SKM-1 treated with dmso at 0.1 percent for 144 hours (cell line): Measurements from ENCODE around the gene GRM1.

Experiments used
- DNase-seq: peaks from one replicate; lab custom pipeline; 2025; ENCODE audit not compliant: unreplicated experiment; lab: John Stamatoyannopoulos, UW

The GRM1 gene

DNA sequence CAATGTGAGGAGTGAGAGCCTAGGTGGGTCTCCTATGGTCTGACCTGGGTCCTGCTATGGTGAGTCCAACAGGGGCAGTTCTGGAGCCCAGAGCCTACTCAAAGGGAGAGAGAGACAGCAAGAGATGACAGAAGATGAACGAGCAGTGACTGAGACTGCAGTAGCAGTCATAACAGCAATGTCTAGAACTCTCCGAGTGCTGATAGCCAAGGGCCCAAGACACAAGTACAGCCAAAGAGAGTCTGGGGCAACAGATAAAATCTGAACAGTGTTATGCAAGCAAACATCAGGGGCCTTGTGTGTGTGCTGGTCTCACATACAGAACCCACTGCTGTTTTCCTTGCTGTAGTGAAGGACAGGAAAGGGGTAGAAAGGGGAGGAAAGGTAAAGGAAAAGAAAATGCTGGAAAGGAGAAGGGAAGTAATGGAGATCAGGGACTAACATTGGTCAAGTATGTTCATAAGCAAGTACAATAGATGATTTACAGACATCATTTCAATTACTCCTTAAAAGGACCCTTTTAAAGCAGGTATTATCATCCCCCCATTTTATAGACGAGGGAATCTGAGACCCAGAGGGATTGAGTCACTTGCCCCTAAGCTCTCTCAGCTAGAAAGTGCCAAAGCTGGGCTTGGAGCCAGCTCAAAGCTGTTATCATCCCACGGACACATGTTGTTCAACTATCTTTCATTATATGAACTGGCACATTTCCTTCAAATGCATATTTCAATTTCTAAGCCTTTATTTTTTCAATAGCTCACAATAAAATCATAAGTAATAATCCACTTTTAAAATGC lies 332.5 kb downstream of the GRM1 start:
- DNase-seq = no peak

DNA sequence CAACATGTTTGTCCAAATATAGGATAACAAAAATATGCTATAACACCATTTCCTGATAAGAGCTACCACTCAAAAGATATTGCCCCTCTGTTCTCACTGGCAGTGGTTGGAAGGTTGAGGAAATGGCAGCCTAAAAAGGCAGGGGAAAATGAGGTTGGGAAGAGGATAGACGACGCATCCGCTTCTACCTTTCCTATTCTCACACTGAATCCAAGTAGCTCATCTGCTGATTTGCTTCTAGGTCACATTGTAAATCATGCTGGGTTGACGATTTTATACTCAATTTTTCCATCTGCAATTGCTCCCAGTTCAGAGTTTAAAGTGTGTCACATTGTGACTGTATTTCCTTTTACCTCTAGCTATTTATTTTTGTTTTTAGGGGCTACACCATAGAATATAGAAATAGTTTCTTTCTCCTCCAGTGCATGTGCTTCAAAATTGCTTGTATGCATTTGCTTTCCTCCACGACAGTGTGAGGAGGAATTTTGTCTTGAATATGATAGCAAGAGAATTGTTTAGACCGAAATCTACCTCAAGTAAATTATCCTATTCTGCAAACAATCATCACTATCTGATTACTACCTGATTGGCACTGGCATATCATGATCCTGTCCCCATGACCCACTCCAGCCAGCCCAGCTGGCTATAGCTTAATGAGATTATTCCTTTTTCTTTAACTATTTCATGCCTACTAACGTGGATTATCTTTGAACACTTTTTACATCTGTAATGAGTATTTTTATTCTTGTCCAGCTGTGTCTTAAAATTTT lies 335.2 kb downstream of the GRM1 start:
- DNase-seq = no peak

DNA sequence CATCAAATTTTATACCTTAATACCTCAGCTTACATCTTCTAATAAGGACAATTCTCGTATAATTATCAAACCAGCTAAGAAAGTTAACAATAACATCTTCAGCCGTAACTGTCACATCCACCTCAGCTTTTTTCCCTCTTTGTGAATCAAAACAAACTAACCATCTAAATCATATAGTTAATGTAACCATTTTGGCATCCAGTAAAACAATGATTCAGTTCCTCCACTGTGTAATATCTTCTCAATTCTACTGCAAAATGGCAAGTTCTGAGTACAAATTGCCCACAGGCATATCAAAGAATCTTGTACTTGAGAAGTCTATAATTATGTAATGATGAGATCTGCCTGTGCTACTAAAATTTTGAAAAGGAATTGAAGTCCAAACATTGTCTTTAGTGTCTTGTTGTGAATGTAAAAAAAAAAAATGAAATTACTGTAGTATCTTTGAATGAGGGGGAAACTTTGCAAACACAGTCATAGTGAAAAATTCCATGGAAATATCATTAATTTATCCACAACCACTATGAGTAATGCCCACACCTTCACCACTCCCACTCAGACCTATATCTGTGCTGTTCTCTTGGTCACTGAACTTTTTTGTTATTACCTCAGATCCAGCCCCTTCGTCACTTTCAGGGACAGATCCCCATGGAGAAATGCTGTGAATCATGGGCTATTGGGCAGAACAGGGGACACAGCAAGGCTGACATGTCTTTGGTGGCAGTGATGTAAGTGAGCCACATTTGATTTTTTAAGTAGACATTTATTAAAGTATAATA lies 336.1 kb downstream of the GRM1 start:
- no peak for DNase-seq

DNA sequence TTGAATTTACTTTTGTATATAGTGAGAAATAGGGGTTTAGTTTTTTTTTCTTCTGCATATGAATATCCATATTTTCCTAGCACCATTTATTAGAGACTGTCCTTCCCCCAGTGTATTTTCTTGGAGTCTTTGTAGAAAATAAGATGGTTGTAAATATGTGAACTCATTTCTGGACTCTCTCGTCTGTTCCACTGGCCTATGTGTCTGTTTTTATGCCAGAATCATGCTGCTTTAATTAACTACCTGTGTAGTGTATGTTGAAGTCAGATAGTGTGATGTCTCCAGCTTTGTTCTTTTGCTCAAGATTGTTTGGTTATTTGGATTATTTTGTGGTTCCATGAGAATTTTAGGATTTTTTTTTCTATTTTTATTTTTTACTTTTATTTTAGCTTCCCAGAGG lies 338.2 kb downstream of the GRM1 start:
- no peak for DNase-seq

DNA sequence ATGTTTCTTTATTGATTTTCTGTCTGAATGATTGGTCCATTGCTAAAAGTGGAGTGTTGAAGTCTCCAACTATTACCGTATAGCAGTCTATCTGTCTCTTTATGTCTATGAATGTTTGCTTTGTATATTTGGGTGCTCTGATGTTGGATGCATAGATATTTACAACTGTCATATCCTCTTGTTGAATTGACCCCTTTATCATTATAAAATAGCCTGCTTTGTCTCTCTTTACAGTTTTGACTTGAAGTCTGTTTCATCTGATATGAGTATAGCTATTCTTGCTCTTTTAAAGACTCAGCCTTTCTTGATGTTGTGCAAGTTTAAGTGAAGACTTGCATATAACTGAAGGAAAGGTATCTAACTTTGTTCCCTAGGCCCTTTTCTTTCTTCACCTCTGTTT lies 341.0 kb downstream of the GRM1 start:
- no peak for DNase-seq

GRCh38 chr6:146381486-146381885 lies 352.6 kb downstream of the GRM1 start:
- no peak for DNase-seq

- DNase-seq = no peak
These were observed 360.0 kb downstream of the GRM1 start for GRCh38 chr6:146388736-146389364.

- DNase-seq = no peak
These were observed 360.9 kb downstream of the GRM1 start for GRCh38 chr6:146389740-146390139.

GRCh38 chr6:146397638-146398037 lies 368.8 kb downstream of the GRM1 start:
- DNase-seq = no peak

DNA sequence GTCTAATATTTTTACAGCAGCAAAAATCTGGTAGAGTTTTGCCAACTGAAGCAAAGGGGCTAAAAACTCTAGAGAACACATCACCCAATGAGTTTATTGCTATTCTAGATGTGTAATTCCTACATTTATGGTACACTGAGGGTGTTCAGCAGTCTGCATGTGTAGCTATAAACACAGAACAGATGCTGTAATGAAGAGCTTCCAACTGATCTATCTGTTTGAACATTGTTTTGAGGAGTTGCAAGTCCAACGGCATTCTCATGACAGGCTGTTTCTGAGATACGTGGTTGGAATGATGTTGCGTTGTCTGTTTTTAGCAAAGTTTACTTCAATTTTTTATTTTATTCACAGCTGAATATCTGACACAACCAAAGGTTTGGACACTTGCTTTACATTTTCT lies 373.6 kb downstream of the GRM1 start:
- DNase-seq = no peak

- no peak for DNase-seq
These were observed 379.7 kb downstream of the GRM1 start for GRCh38 chr6:146408583-146408982.

DNA sequence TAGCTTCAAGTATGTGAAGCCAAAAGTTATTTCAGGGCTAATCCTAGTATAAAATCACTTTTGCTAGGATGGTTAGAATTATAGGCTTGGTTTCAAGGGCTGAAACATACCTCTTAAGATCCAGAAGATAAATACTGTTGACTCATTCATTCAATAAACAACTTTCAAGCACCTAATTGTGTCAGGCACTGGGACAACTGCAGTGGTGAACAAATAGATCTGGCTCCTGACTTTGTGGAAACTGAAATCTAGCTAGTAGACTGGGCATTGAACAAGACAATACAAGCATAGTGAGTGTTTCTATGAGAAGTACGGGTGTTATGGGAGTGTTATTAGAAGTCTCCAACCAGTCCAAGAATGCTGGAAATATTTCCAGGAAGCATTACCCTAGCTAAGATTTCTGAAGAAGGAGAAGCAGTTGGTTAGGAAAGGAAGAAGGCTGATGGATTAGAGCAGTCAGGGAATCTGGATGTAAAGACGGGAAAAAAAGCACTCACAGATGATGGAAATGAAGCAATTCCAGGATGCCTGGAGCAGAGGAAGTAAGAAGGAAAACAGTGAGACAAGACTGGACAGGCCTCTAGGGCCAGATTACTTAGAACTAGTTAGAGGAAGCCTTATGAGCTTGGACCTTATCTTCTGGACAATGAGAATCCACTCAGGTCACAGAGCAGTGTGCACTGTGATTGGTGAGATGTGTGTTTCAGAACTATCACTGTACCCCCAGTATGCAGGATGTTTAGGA lies 382.2 kb downstream of the GRM1 start:
- DNase-seq = no peak

DNA sequence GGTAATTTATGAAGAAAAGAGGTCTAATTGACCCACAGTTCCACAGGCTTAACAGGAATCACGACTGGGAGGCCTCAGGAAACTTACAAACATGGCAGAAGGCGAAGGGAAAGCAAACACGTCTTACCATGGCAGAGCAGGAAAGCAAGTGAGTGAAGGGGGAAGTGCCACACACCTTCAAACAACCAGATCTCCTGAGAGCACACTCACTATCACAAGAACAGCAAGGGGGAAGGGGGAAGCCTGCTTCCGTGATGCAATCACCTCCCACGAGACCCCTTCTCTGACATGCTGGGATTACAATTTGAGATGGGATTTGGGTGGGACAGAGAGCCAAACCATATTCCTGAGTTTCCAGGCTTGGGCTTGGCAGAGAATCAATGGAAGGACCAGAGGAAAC lies 390.7 kb downstream of the GRM1 start:
- no peak for DNase-seq

DNA sequence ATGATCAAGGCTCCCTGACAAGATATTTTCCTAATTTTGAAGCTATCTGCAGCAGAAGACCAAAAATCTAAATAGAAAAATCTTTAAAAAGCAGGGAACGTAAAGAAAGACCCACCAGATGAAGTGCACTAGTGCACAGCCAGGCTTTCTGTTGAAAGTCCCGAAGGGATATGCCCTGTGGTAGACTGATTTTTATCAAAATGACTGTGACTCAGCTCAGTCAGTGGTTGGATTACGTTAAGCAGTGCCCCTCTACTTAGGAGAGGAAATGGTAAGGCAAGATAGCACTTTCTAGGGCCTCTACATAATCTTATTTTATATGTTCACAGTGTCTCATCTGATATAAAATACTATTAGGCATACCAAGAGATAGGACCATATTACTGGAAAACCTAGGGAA lies 391.4 kb downstream of the GRM1 start:
- DNase-seq = no peak

DNA sequence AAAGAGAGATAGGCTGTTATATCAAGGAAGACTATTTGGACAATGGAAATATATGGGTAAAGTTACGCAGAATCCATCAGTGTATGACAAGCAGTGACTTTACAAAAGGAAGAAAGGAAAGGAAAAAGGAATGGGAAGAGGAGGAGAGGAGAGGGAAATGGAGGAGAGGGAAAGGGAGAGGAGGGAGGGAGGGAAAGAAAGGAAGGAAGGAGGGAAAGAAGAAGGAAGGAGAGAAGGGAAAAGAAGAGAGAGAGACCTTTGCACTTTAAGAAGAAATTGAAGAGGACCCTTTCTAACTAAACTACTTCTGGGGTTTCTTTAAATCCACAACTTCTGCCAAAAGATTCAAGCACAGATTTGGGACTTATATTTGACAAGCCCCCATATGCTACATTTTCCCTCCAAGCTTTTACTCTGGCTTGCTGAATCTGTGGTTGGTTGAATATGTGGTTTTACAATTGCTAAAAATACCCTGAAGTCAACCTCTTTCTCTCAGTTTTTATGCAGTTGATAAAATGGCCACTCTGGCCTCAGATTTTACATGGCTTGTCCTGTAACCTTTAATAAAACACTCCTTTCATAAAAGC lies 394.0 kb downstream of the GRM1 start:
- DNase-seq = no peak

- no peak for DNase-seq
These were observed 394.6 kb downstream of the GRM1 start for GRCh38 chr6:146423452-146423851.

GRCh38 chr6:146426516-146426915 lies 397.7 kb downstream of the GRM1 start:
- no peak for DNase-seq

- DNase-seq = no peak
These were observed 401.0 kb downstream of the GRM1 start for GRCh38 chr6:146429831-146430230.

DNA sequence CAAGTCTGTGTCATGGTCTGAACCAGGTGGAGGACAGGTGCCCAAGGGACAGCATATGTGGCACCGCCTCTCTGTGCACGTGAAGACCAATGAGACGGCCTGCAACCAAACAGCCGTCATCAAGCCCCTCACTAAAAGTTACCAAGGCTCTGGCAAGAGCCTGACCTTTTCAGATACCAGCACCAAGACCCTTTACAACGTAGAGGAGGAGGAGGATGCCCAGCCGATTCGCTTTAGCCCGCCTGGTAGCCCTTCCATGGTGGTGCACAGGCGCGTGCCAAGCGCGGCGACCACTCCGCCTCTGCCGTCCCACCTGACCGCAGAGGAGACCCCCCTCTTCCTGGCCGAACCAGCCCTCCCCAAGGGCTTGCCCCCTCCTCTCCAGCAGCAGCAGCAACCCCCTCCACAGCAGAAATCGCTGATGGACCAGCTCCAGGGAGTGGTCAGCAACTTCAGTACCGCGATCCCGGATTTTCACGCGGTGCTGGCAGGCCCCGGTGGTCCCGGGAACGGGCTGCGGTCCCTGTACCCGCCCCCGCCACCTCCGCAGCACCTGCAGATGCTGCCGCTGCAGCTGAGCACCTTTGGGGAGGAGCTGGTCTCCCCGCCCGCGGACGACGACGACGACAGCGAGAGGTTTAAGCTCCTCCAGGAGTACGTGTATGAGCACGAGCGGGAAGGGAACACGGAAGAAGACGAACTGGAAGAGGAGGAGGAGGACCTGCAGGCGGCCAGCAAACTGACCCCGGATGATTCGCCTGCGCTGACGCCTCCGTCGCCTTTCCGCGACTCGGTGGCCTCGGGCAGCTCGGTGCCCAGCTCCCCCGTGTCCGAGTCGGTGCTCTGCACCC lies 405.2 kb downstream of the GRM1 start:
- DNase-seq = no peak
